CD4-positive, alpha-beta T cell (primary cell): ENCODE results near the gene RAB3GAP1. TPM values are rescaled to one million over a fixed set of nuclear protein-coding genes. Genes with fewer than 3 reads are reported as not detected.

ENCODE experiments used
- ATAC-seq: fragments of 200-7000 bp; cut with Tn5 transposase; one replicate; pipeline ENCODE4 v1.10.0; 2022; ENCODE audit warnings: mild to moderate bottlenecking; ENCODE audit not compliant: poor library complexity
- CTCF ChIA-PET: fragments of 350-600 bp; sonication (Branson Sonifier 250); formaldehyde crosslinking; loops from one replicate; lab custom pipeline; 2021; ENCODE audit warnings: antibody characterized with exemption, inconsistent platforms; lab: Charles Lee
- POLR2A ChIA-PET: fragments of 350-600 bp; sonication (Branson Sonifier 250); formaldehyde crosslinking; loops from one replicate; lab custom pipeline; 2021; ENCODE audit warnings: antibody characterized with exemption, inconsistent platforms; lab: Charles Lee
- DNase-seq, 14 experiments: peaks; one replicate each; pipeline ENCODE4 v3.0.0-alpha.2; 2013 to 2020; ENCODE audit warnings: mixed read lengths in 2 of 14
- H3K27ac ChIP-seq, 2 donors: one replicate each; pipeline versions ENCODE4 v1.5.1 to v1.7.0; 2013; ENCODE audit warnings: low read length in 2 of 2, low read depth in 1 of 2, mild to moderate bottlenecking in 1 of 2
- H3K27me3 ChIP-seq, 2 experiments: 1 replicate in 1 of 2; 2 replicates in 1 of 2; pipeline versions ENCODE4 v1.6.1 to v1.7.0; 2013; ENCODE audit warnings: low read length in 2 of 2, control low read depth in 1 of 2, mild to moderate bottlenecking in 1 of 2, moderate library complexity in 1 of 2; ENCODE audit not compliant: insufficient read depth in 2 of 2, control insufficient read depth in 1 of 2
- H3K36me3 ChIP-seq: one replicate; pipeline ENCODE4 v1.6.1; 2013; ENCODE audit warnings: low read length, control low read depth; ENCODE audit not compliant: insufficient read depth
- H3K4me1 ChIP-seq: one replicate; pipeline ENCODE4 v1.6.1; 2013; ENCODE audit warnings: low read length, control low read depth; ENCODE audit not compliant: insufficient read depth
- H3K4me3 ChIP-seq: one replicate; pipeline ENCODE4 v1.5.1; 2013; ENCODE audit warnings: mild to moderate bottlenecking, low read length, moderate library complexity
- H3K9me3 ChIP-seq, 2 experiments: 1 replicate in 1 of 2; 2 replicates in 1 of 2; pipeline versions ENCODE4 v1.6.1 to v1.7.0; 2013; ENCODE audit warnings: low read length in 2 of 2, mild to moderate bottlenecking in 2 of 2, control low read depth in 1 of 2, moderate library complexity in 1 of 2; ENCODE audit not compliant: control insufficient read depth in 1 of 2, insufficient read depth in 1 of 2
- H3K27ac Mint-ChIP-seq: one replicate; pipeline ENCODE4 v1.8.0; 2020; ENCODE audit warnings: mixed read lengths
- H3K27me3 Mint-ChIP-seq: one replicate; pipeline ENCODE4 v1.8.0; 2021; ENCODE audit warnings: mixed read lengths
- H3K36me3 Mint-ChIP-seq: one replicate; pipeline ENCODE4 v1.8.0; 2021; ENCODE audit warnings: low read depth, mixed read lengths
- H3K4me1 Mint-ChIP-seq: one replicate; pipeline ENCODE4 v1.8.0; 2021; ENCODE audit warnings: low read depth, mixed read lengths
- H3K4me3 Mint-ChIP-seq: one replicate; pipeline ENCODE4 v1.8.0; 2020; ENCODE audit warnings: mild to moderate bottlenecking, mixed read lengths
- H3K9me3 Mint-ChIP-seq: one replicate; pipeline ENCODE4 v1.8.0; 2020; ENCODE audit warnings: mixed read lengths
- intact Hi-C, 2 experiments: fragments of 100-400 bp; cut with DNase I in 1 of 2; cut with micrococcal nuclease in 1 of 2; formaldehyde crosslinking; loops; one replicate each; pipeline versions ENCODE4 v1.15.1 to v1.9.0; 2023 to 2025; cut with DNase I, micrococcal nuclease
- total RNA-seq, 174 experiments: library from RNA in 2 of 174; stranded (reverse) in 2 of 174; gene quantifications; one replicate each; pipeline ENCODE4 v1.2.3 and lab custom pipeline; 2021 to 2026
- TF ChIP-seq, protein P1 (sequence below): fragments of 200-600 bp; IDR thresholded peaks from one replicate; pipeline ENCODE4 v1.8.0; 2022; ENCODE audit warnings: antibody characterized with exemption, mild to moderate bottlenecking

Gene RAB3GAP1
- total RNA-seq, 2 experiments from 2014 or later, result 35.9 to 37.0 TPM

DNA sequence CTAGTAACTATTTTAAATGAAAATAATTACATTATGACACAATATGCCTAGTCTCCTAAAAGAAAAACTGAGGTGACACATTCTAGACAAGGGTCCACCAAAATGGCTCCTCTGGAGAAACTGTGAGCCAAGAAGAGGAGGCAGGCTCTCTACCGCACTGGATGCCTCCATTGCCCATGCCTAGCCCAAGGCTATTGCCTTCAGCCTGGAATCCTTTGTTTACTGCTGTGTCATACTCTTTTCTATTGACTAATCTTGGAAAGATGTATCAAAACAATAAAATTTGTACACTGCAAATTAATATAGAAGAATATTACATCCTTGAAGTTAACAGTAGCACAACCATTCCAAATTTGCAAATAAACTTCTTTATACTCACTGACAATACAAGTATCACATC lies 167.1 kb downstream of the RAB3GAP1 start:
- intact Hi-C loops, result no loop called here
- ChIA-PET CTCF (no interaction called here), POLR2A (no interaction called here)
- peaks cover 14% of the 10 kb centered on the region for H3K36me3 Mint-ChIP-seq
- TF ChIP-seq, protein P1, sequence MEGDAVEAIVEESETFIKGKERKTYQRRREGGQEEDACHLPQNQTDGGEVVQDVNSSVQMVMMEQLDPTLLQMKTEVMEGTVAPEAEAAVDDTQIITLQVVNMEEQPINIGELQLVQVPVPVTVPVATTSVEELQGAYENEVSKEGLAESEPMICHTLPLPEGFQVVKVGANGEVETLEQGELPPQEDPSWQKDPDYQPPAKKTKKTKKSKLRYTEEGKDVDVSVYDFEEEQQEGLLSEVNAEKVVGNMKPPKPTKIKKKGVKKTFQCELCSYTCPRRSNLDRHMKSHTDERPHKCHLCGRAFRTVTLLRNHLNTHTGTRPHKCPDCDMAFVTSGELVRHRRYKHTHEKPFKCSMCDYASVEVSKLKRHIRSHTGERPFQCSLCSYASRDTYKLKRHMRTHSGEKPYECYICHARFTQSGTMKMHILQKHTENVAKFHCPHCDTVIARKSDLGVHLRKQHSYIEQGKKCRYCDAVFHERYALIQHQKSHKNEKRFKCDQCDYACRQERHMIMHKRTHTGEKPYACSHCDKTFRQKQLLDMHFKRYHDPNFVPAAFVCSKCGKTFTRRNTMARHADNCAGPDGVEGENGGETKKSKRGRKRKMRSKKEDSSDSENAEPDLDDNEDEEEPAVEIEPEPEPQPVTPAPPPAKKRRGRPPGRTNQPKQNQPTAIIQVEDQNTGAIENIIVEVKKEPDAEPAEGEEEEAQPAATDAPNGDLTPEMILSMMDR, result no peak
- no peaks in the 10 kb centered on the region for H3K9me3 Mint-ChIP-seq
- H3K27ac ChIP-seq, result no peak overlapping the region
- ATAC-seq (no peak), DNase-seq (no peak)
- no peak overlapping the region for H3K27ac Mint-ChIP-seq
- no peaks in the 10 kb centered on the region for H3K4me1 ChIP-seq
- no peaks in the 10 kb centered on the region for H3K27me3 ChIP-seq
- no peaks in the 10 kb centered on the region for H3K27me3 Mint-ChIP-seq
- H3K4me3 Mint-ChIP-seq, result no peak overlapping the region
- no peak overlapping the region for H3K4me3 ChIP-seq
- H3K9me3 ChIP-seq, result no peaks in the 10 kb centered on the region
- no peaks in the 10 kb centered on the region for H3K36me3 ChIP-seq
- H3K4me1 Mint-ChIP-seq, result no peaks in the 10 kb centered on the region

Other genes with a start within 250 kb of the RAB3GAP1 start
- gene ACMSD, start 213.7 kb upstream of the RAB3GAP1 start, total RNA-seq, result not detected
- 10 to 100 TPM; 62.1 to 67.5 TPM for gene CCNT2, start 133.5 kb upstream of the RAB3GAP1 start, total RNA-seq
- not detected for gene MAP3K19, start 4.8 kb upstream of the RAB3GAP1 start, total RNA-seq